GM10248 (cell line): Measurements from ENCODE around the gene SFTA2.

Source experiments
- CTCF ChIA-PET: fragments of 300-600 bp; sonication (Branson Sonifier 250); formaldehyde crosslinking; extraction: SDS; loops from one replicate; lab custom pipeline; 2021; ENCODE audit warnings: antibody characterized with exemption; lab: Yijun Ruan, JAX
- POLR2A ChIA-PET: fragments of 350-650 bp; sonication (Branson Sonifier 250); formaldehyde crosslinking; extraction: SDS; loops from one replicate; lab custom pipeline; 2020; ENCODE audit warnings: antibody characterized with exemption; lab: Yijun Ruan, JAX
- DNase-seq: peaks from one replicate; pipeline ENCODE4 v3.0.0; 2012; ENCODE audit errors: extremely low spot score
- CTCF ChIP-seq: IDR thresholded peaks from 2 replicates; pipeline ENCODE4 v1.5.1; 2012; ENCODE audit warnings: mild to moderate bottlenecking, low read depth; ENCODE audit errors: extremely low read depth, missing control alignments, control extremely low read depth

Gene SFTA2

GRCh38 chr6:30966154-30966553, 34.2 kb upstream of the SFTA2 start:
- TF ChIP-seq CTCF, result no peak
- ChIA-PET CTCF (interaction anchor here (1.0 kb wide), 1 partner anchor 11 kb away, joined by 3 read pairs; no protein-coding TSS in a partner anchor), POLR2A (no interaction called here)
- no peak for DNase-seq

GRCh38 chr6:30965140-30965601, 33.2 kb upstream of the SFTA2 start:
- ChIA-PET POLR2A (no interaction called here), CTCF (no interaction called here)
- DNase-seq, result no peak
- no peak for TF ChIP-seq CTCF

GRCh38 chr6:30964075-30964474, 32.1 kb upstream of the SFTA2 start:
- TF ChIP-seq CTCF, result no peak
- CTCF ChIA-PET, result no interaction called here
- no peak for DNase-seq
- POLR2A ChIA-PET, result no interaction called here

- DNase-seq, result no peak
- TF ChIP-seq CTCF, result no peak
- CTCF ChIA-PET, result interaction anchor here (1.4 kb wide), 1 partner anchor 120 kb away, joined by 3 read pairs; no protein-coding TSS in a partner anchor
- POLR2A ChIA-PET, result no interaction called here
These were observed 31.7 kb upstream of the SFTA2 start for GRCh38 chr6:30963641-30964040.

GRCh38 chr6:30962716-30963115, 30.7 kb upstream of the SFTA2 start:
- DNase-seq, result no peak
- ChIA-PET CTCF (interaction anchor here (1.0 to 1.4 kb wide), 2 partner anchors 107 to 121 kb away, joined by 3 read pairs; no protein-coding TSS in a partner anchor), POLR2A (no interaction called here)
- no peak for TF ChIP-seq CTCF

GRCh38 chr6:30960907-30961673, 29.1 kb upstream of the SFTA2 start:
- POLR2A ChIA-PET, result no interaction called here
- CTCF ChIA-PET, result no interaction called here
- TF ChIP-seq CTCF, result no peak
- DNase-seq, result no peak
